HG03354 (cell line): Measurements from ENCODE around the gene CNPPD1.
"Not testable (repeated sequence)": the region's sequence is repeated elsewhere in the genome, so short reads cannot be mapped to it uniquely, and the experiment has no call there.

Experiments
- ATAC-seq: cut with Tn5 transposase; IDR thresholded peaks from one replicate; pipeline ENCODE4 v1.9.1; 2021; ENCODE audit warnings: mild to moderate bottlenecking; ENCODE audit not compliant: unreplicated experiment, poor library complexity, severe bottlenecking

Gene CNPPD1

GRCh38 chr2:219209236-219210195, 32.8 kb upstream of the CNPPD1 start:
- ATAC-seq: no peak

- no peak for ATAC-seq
Observed at GRCh38 chr2:219207884-219208740, 31.4 kb upstream of the CNPPD1 start.

- ATAC-seq: no peak
Observed at GRCh38 chr2:219207134-219207883, 30.6 kb upstream of the CNPPD1 start.

GRCh38 chr2:219206328-219207133, 29.8 kb upstream of the CNPPD1 start, which contains the start of gene ZFAND2B:
Gene ZFAND2B, plus strand, starts transcription at chr2:219206782. Its CDS starts 206 bp downstream, at chr2:219206988.
- peak; percentile 99 for ATAC-seq

- no peak for ATAC-seq
Observed at GRCh38 chr2:219205981-219206327, 29.2 kb upstream of the CNPPD1 start.

- ATAC-seq: no peak
Observed at GRCh38 chr2:219205165-219205538, 28.4 kb upstream of the CNPPD1 start.

GRCh38 chr2:219204425-219205164, 27.9 kb upstream of the CNPPD1 start:
- no peak for ATAC-seq

- ATAC-seq: not testable (repeated sequence)
Observed at GRCh38 chr2:219201331-219201730, 24.6 kb upstream of the CNPPD1 start.

GRCh38 chr2:219200502-219201326, 24.0 kb upstream of the CNPPD1 start:
- not testable (repeated sequence) for ATAC-seq

- ATAC-seq: no peak
Observed at GRCh38 chr2:219199470-219200211, 22.9 kb upstream of the CNPPD1 start.

GRCh38 chr2:219198974-219199373, 22.2 kb upstream of the CNPPD1 start:
- ATAC-seq: no peak

GRCh38 chr2:219197388-219197787, 20.7 kb upstream of the CNPPD1 start:
- no peak for ATAC-seq

- ATAC-seq: no peak
Observed at GRCh38 chr2:219186754-219187456, 10.2 kb upstream of the CNPPD1 start.

- ATAC-seq: no peak
Observed at GRCh38 chr2:219184121-219184520, 7.4 kb upstream of the CNPPD1 start.

GRCh38 chr2:219183151-219183772, 6.5 kb upstream of the CNPPD1 start:
- ATAC-seq: no peak
